ENCODE data around the gene TRPV5. TPM values are rescaled to one million over a fixed set of nuclear protein-coding genes. Genes with fewer than 3 reads are reported as not detected.

Gene TRPV5
- total RNA-seq (2022; extraction: Qiagen RNA extraction; ENCODE audit: low read depth), result not detected in 5 replicates

GRCh38 chr7:142933624-142934023 lies at the start of gene TRPV5:
Gene TRPV5 (minus strand): TSS chr7:142933746. CDS start chr7:142933459, 287 bp downstream.

GRCh38 chr7:142961973-142962926 lies 28.7 kb upstream of the TRPV5 start, which contains the start of gene KEL:
Gene KEL (minus strand): TSS chr7:142962363. CDS start chr7:142962206, 157 bp downstream.

GRCh38 chr7:142939226-142939910 lies 5.8 kb upstream of the TRPV5 start, which contains the start of gene LLCFC1:
Gene LLCFC1 (plus strand): TSS chr7:142939484. CDS start chr7:142939622, 138 bp downstream.

GRCh38 chr7:142885311-142886230 lies 48.0 kb downstream of the TRPV5 start, which contains the start of gene TRPV6:
Gene TRPV6 (minus strand): TSS chr7:142885745.

Other genes starting within 250 kb of the TRPV5 start
- not detected in 5 replicates for gene PRSS1, start 184.3 kb downstream of the TRPV5 start, total RNA-seq (2022; extraction: Qiagen RNA extraction; ENCODE audit: low read depth)
- not detected in 5 replicates for gene PRSS2, start 162.8 kb downstream of the TRPV5 start, total RNA-seq (2022; extraction: Qiagen RNA extraction; ENCODE audit: low read depth)
- gene EPHB6, start 78.7 kb downstream of the TRPV5 start, total RNA-seq (2022; extraction: Qiagen RNA extraction; ENCODE audit: low read depth), result 0.35 to 0.98 TPM (median 0.57 TPM) in 5 replicates
- not detected in 5 replicates for gene TRPV6, start 48.0 kb downstream of the TRPV5 start, total RNA-seq (2022; extraction: Qiagen RNA extraction; ENCODE audit: low read depth)
- gene LLCFC1, start 5.7 kb upstream of the TRPV5 start, total RNA-seq (2022; extraction: Qiagen RNA extraction; ENCODE audit: low read depth), result not detected in 5 replicates
- not detected in 5 replicates for gene KEL, start 28.6 kb upstream of the TRPV5 start, total RNA-seq (2022; extraction: Qiagen RNA extraction; ENCODE audit: low read depth)
- not detected in 5 replicates for gene OR9A2, start 93.4 kb upstream of the TRPV5 start, total RNA-seq (2022; extraction: Qiagen RNA extraction; ENCODE audit: low read depth)
- not detected in 5 replicates for gene OR6V1, start 118.6 kb upstream of the TRPV5 start, total RNA-seq (2022; extraction: Qiagen RNA extraction; ENCODE audit: low read depth)
- 0.27 to 0.30 TPM in 2 of 5 replicates, not detected in the others for gene PIP, start 198.3 kb upstream of the TRPV5 start, total RNA-seq (2022; extraction: Qiagen RNA extraction; ENCODE audit: low read depth)
- not detected in 5 replicates for gene TAS2R39, start 249.7 kb upstream of the TRPV5 start, total RNA-seq (2022; extraction: Qiagen RNA extraction; ENCODE audit: low read depth)

Measured in A549 treated with GW870086 at 1 μM for 4 hours (cell line).